ENCODE measurements around the gene PHOSPHO2. TPM values are rescaled to one million over a fixed set of nuclear protein-coding genes. Genes with fewer than 3 reads are reported as not detected.

The PHOSPHO2 gene
- total RNA-seq, 4 donors from 2014 or later, result 12.1 to 20.0 (median 13.2) TPM

DNA sequence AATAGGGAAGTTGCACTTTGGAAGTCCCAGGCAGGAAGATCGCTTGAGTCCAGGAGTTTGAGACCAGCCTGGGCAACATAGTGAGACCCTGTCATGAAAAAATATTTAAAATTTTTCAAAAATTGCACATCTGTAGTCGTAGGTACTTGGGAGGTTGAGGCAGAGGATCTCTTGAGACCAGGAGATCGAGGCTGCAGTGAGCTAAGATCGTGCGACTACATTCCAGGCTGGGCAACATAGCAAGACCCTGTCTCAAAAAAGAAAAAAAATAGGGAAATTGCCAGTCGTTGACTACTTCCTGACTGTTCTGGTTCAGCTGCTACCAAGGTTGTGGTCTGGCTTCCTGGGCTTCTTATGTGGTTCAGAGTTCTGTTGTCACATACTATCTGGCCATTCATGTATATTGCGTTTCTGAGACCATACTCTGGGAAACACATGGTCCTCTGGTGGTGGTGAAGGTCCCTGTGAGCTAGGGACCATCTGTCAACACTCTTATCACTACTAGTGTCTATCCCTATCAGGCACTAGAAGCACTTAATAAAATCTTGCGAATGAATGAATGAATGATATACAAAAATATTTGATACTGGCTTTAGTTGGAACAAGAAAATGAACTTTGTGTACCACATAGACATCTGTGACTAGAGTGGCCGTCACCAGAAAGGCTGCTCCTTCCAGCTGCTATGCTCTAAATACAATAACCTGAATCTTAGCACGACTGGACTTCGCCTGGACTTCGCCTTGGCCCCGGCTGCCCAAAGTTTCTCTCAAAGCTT is 38.5 kb downstream of the PHOSPHO2 start:
- intact Hi-C loops (cut with DNase I), result no loop called here
- Histone ChIP-seq H3K27ac (peak overlapping the region in 2 of 3 donors; percentile 26 to 46), H3K4me3 (replicated peaks in 1 of 3) (peak overlapping the region in 2 of 3 donors; percentile 58 to 82), H3K9me3 (no peaks in the 10 kb centered on the region), H3K4me1 (peaks cover 0 to 6% of the 10 kb centered on the region in 2 donors), H3K36me3 (no peaks in the 10 kb centered on the region), H3K27me3 (no peaks in the 10 kb centered on the region)
- no peak for TF ChIP-seq POLR2A (IDR thresholded peaks at IDR 0.05)
- TF ChIP-seq, protein P1, sequence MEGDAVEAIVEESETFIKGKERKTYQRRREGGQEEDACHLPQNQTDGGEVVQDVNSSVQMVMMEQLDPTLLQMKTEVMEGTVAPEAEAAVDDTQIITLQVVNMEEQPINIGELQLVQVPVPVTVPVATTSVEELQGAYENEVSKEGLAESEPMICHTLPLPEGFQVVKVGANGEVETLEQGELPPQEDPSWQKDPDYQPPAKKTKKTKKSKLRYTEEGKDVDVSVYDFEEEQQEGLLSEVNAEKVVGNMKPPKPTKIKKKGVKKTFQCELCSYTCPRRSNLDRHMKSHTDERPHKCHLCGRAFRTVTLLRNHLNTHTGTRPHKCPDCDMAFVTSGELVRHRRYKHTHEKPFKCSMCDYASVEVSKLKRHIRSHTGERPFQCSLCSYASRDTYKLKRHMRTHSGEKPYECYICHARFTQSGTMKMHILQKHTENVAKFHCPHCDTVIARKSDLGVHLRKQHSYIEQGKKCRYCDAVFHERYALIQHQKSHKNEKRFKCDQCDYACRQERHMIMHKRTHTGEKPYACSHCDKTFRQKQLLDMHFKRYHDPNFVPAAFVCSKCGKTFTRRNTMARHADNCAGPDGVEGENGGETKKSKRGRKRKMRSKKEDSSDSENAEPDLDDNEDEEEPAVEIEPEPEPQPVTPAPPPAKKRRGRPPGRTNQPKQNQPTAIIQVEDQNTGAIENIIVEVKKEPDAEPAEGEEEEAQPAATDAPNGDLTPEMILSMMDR (IDR thresholded peaks at IDR 0.05), result no peak
- DNase-seq, result peak in 1 of 2 donors; percentile 23
- WGBS, 2 donors, result 54 to 55% methylated on average over 13 of the region's 13 CpGs

DNA sequence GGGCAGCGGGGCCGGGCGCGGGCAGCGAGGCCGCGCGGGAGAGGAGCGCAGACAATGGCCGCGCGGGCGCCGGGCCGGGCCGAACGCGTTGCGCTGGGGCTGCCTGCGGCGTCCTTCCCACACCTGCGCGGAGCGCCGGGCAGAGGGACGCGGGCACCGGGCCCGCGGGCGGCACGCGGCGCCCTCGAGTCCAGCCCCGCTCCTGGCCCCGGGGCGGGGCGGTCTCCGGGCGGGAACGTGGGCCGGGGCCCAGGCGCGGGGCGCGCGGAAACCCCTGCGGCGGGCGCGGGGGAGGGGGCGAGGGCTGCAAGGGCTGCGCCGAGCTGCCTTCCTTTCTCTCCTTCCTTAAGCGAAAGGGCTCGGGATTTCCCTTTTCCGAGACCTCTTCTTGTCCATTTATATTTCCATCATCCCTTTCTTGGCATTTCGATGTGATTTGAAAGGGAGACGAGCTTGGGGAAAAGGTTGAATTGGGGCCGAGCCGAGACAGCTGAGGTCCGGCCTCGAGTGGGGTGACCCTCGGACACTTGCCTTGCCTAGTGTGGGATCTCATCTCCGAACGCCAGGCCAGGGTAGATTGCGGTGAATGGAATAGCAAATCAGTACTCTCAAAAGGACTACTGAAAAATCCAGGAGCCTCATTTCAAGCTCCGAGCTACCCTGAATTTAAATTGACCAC is 40.0 kb downstream of the PHOSPHO2 start:
- no peaks in the 10 kb centered on the region for H3K36me3 ChIP-seq
- peak overlapping the region in 2 of 3 donors; percentile 52 to 82 for H3K4me3 ChIP-seq (replicated peaks in 1 of 3)
- intact Hi-C loops (cut with DNase I), result no loop called here
- H3K4me1 ChIP-seq, result peaks cover 0 to 6% of the 10 kb centered on the region in 2 donors
- TF ChIP-seq POLR2A (IDR thresholded peaks at IDR 0.05), result no peak
- TF ChIP-seq, protein P1 (IDR thresholded peaks at IDR 0.05), result no peak
- no peak overlapping the region for H3K27ac ChIP-seq
- no peaks in the 10 kb centered on the region for H3K27me3 ChIP-seq
- no peaks in the 10 kb centered on the region for H3K9me3 ChIP-seq
- DNase-seq, result peak; percentile 15
- WGBS, 2 donors, result 3 to 4% methylated on average over 32 to 48 of the region's 69 CpGs

DNA sequence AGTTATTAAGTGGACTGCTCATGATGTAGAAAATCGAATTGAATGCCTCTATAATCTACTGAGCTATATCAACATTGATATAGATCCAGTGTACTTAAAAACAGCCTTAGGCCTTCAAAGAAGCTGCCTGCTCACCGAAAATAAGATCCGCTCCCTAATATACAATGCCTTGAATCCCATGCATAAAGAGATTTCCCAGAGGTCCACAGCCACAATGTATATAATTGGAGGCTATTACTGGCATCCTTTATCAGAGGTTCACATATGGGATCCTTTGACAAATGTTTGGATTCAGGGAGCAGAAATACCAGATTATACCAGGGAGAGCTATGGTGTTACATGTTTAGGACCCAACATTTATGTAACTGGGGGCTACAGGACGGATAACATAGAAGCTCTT is 41.4 kb downstream of the PHOSPHO2 start:
- peaks cover 0 to 6% of the 10 kb centered on the region in 2 donors for H3K4me1 ChIP-seq

DNA sequence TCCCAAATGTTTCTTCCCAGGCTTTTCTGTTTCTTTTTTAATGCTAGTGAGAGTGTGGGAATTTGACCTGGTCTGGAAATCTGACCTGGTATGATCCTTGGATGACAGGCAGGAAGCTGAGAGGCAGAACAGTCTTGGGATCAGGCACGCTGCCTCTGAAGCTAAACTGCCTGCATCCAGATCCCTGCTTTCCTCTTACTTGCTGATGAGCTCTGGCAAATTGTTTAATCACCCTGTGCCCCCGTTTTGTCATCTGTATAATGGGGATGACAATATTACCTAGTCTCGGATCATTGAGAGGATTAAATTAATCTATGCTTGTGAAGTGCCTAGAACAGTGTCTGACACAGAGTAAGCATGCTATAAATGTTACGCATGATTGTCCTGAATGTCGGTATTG is 42.6 kb downstream of the PHOSPHO2 start:
- Histone ChIP-seq H3K4me3 (replicated peaks in 1 of 3) (no peak overlapping the region), H3K27me3 (no peaks in the 10 kb centered on the region), H3K4me1 (peaks cover 0 to 6% of the 10 kb centered on the region in 2 donors), H3K27ac (no peak overlapping the region), H3K9me3 (no peaks in the 10 kb centered on the region), H3K36me3 (no peaks in the 10 kb centered on the region)
- WGBS, 2 donors, result 83 to 91% methylated on average over 5 of the region's 5 CpGs
- TF ChIP-seq, protein P1 (IDR thresholded peaks at IDR 0.05), result no peak
- no peak for TF ChIP-seq POLR2A (IDR thresholded peaks at IDR 0.05)
- intact Hi-C loops (cut with DNase I), result no loop called here
- DNase-seq, result no peak

More for the DNA sequence above, 41.4 kb downstream of the PHOSPHO2 start:
- intact Hi-C loops (cut with DNase I), result no loop called here
- Histone ChIP-seq H3K27ac (no peak overlapping the region), H3K27me3 (no peaks in the 10 kb centered on the region), H3K4me3 (replicated peaks in 1 of 3) (no peak overlapping the region), H3K36me3 (no peaks in the 10 kb centered on the region), H3K9me3 (no peaks in the 10 kb centered on the region)
- TF ChIP-seq, protein P1 (IDR thresholded peaks at IDR 0.05), result no peak
- no peak for TF ChIP-seq POLR2A (IDR thresholded peaks at IDR 0.05)
- DNase-seq, result no peak
- 89 to 96% methylated on average over 4 of the region's 4 CpGs for WGBS, 2 donors

All from thyroid gland (tissue), 4 donors.